Measurements from ENCODE around the gene PEX5L.

PEX5L gene

DNA sequence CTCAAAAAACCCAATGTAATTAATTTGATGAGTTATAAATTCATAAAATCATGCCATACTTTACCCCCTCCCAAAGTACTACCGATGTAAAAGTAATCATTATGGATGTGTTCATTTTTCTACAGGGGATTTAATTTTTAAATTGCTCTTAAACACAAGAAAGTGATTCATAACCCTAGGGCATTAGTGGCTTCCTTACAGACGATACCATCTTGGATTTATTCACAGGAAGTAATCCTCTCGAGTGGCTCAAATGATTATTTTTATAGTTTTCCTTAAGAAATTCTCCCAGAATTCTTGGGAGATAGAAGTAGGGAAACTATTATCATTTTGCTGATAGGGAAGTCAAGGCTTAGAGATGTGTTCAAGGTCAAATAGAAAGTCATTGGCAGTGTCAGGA lies 80.9 kb downstream of the PEX5L start:
- no peak for DNase-seq (ENCODE audit: low spot score)

DNA sequence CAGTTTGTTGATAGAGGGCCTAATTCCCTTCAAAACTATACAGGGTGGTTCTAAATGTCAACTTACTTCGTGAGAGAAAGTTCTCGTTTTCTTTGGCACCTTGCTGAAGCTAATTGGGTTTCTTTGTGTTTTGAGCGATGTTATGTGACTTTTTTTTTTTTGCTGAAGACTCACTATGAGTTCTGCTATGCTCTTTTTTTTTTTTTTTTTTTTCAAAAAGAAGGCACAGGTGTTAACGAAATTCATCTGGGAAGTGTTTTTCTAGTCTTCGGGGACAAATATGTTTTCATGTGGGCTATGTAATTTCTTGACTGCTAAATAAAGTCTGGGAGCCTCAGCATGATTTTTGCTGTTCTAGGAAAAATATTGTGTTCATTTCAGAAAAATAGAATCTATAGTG lies 81.5 kb downstream of the PEX5L start:
- DNase-seq (ENCODE audit: low spot score), result no peak

DNA sequence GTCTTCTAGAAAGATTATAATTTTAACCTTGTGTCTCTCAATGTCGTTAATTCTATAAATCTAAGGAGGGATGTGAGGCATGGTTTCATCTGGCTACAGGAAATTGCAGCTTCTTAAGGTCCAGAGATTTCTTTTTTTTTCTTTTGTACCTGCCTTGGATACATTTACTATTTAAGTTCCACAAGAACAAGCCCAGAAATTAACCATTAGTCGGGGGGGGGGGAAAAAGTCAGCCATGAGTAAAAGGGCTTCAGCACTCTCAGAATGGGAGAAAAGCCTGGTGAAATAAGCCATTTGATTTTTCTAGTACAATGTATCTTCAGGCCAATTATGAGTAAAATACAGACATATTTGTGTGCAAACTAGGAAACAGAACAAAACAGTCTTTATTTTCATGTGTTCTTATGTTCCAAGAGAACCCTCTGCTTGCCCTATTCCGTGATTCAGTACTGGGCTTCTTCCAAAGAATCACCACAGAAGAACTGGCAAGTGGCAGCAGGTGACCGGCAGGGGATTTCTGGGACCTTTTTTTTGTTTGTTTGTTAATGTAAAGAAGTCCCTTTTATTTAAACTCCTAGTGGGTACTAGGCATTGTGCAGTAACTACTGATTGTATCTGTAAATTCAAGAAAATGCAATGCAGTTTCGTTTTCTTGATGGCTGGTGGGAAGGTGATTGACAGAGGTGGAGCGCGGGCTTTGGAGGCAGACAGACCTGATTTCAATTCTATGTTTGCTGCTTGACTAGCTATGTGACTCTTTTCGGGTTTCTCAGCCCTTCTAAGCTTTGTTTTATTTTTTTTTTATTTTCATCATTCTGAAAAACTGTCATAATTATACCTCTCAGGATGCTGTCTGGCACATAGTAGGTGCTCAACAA lies 82.5 kb downstream of the PEX5L start:
- no peak for DNase-seq (ENCODE audit: low spot score)

DNA sequence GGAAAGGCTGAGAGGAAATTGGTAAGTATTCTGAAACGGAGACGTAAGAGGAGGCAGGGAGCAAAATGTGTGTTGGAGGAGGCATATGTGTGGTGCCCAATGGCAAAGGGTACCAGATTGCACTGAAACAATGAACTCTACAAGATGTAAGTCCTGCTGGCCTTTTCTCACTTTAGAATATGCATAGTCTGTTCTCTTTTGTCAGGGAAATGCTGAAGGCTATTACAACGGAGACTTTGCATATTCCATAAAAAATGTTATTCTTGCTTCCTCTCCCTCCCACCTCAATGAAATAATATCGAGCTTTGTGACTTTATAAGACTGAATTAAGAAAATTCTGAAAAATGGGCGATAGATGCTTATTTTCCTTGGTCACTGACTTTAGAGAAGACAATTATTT lies 85.9 kb downstream of the PEX5L start:
- no peak for DNase-seq (ENCODE audit: low spot score)

DNA sequence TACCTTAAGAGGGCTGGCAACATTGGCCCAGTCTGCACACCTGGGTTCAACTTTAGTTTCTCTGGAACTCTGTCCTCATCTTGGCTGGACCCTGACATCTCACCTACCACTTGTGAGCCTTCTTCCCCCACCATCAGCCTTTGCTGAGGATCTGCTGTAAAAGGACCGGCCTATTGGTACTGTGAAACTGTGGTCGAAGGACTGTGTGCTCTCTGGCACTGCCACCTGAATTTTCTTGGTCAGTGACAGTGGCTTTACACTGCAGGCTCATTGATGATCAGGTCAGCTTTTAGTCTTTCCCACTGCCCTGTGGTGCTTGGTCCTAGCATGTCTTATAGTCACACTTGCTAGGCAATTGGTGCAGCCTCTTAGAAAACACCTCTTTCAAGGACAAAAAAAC lies 86.9 kb downstream of the PEX5L start:
- DNase-seq (ENCODE audit: low spot score), result no peak

DNA sequence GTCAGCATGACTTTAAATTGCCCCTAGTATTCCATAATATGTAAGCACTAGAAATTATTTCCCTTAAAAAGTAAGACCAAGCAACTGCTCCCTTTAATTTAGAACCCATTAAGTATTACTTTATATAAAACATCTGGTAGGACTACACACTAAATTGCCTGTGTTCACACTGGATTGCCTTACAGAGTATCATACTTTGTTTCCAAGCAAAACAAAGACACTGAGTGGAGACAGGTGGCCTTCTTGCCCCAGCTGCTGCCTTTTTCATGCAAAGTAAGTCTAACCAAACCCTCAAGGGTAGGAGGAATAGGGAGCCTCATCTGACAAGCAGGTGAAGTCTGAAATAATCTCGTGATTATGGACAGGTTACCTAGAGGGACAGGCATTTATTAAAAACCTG lies 87.3 kb downstream of the PEX5L start:
- no peak for DNase-seq (ENCODE audit: low spot score)

DNA sequence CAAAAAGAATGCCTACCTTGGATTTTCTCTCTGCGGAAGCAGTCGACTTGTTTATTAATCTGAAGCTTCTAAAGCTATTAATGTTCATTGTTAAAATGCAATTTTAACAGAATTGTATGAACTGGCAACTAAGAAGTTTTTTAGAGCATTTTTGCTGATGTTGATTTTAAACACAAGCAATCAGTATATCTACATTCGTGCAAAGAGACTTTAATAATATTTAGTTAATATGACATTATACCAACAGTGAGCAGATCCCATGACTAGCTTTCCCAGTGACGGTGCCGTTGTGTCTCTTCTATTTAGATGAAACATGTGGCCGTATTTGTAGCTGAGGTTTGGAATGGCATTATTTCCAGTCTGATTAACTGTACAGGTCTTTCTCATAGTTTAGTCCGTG lies 88.0 kb downstream of the PEX5L start:
- no peak for DNase-seq (ENCODE audit: low spot score)

DNA sequence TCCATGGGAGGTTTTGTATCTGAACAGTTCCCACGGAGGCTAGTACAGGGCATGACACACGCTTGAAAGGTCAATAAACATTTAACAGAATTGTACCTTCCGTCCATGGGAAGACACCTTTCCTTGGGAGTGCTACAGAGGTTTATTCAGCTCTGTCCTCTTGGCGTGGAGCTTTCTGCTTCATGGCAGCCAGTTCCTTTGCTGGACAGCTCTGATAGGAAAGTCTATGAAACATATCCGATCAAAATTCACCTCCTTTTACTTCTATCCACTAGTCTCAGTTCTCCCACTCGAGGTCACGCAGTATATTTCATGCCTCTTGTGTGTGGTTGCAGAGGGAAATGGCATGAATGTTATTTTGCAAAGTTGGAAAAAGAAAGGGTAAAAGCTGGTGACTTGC lies 91.2 kb downstream of the PEX5L start:
- DNase-seq (ENCODE audit: low spot score), result no peak

DNA sequence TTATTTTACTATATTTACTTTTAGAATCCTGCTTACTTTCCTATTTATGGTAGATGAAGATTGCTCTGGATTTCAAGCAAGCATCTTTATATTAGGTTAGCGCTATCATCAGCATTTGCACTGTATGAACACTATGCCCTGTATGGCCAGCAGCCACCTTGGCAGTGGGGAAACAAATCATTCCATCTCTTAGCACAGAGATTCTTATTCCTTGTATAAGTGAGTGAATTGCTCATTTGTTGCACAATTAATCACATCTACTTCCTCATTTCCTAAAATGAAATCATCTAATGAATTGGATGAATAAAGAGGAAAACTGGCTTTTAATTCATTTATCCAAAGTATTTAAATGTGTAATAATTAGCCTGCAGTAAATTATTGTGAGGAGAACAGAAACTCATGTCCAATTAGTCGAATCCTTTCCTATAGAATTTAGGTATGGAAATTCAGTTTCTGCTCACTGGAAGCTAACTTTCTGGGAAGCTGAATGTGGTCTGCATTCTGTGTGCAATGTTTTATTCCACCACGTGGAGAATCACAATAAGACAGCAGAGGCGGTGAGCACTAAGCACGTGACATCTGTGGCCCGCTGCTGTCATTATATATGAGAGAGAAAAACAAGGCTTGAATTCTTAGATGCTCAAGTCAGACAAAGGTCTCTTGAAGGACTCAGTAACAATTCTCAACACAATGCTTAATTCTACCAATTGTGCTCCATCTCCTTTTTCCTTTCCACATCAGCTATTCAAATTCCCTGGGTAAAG lies 93.4 kb downstream of the PEX5L start:
- DNase-seq (ENCODE audit: low spot score), result no peak

DNA sequence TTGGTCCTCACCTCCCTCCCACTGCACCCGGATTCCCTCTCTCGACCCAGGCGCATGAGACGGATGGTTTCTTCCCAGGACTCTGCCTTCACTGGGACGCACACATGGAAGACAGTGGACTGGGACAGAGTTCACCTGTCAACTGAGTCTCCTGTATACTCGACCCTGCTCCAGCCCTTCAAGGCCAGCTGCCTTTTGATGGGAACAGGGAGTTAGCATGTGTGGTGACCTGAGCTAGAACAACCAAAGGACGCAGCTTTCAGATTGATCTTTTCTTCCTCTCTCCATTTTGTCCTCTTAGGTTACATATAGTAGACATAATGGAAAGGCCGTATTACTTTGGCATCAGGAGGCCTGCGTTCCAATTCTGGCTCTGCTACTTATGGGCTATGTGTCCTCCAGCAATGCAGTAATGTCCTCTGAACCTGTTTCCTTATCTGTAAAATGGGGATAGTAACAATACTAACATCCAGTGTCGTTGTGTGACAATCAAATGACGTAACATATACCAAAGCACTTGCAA lies 94.1 kb downstream of the PEX5L start:
- no peak for DNase-seq (ENCODE audit: low spot score)

DNA sequence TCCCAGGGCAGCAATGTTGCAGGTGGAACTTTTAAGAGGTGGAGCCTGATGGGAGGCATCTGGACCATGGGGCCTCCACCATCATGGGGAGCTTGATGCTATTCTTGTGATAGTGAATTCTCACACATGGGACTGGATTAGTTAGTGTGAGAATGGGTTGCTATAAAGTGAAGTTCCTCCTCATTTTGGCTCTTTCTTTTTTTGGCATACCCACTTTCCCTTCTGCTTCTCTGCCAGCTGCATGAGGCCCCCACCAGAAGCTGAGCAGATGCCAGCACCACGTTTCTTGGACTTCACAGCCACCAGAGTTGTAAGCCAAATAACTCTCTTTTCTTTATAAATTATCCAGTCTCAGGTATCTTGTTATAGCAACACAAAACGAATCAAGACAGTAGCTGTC lies 101.0 kb downstream of the PEX5L start:
- DNase-seq (ENCODE audit: low spot score), result no peak

DNA sequence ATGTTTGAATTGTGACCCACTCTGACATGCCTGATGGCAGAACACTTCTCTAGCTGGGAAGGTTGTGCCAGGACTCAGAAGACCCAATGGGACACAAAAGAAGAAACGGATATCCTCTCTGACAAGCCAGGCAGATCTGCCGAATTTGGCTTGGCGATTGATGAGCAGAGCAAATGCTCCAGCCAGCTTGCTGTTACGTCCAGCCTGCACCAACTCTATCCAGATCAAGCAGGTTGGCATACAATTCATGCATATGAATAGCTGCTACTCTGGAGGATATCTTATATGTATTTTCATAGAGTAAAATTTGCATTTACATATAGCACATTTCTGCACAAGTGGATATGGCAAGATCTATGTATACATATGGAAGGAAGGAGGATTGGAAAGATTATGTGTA lies 102.8 kb downstream of the PEX5L start:
- DNase-seq (ENCODE audit: low spot score), result no peak

DNA sequence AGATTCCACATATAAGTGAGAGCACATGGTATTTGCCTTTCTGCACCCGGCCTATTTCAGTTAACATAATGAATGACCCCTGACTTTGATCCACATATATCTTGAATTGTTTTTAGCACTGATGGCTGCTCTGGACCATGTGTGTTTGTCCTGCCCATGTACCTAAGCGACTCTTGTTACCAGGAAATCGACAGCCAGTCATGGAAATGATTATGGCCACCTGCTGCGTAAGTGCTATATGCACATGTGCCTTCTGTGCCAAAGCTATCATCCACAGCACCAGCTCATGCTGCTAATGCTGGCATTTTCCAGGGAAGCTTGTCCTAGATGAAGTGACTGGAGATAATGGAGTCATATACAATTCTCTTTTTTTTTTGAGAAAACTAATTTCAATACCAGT lies 103.7 kb downstream of the PEX5L start:
- no peak for DNase-seq (ENCODE audit: low spot score)

DNA sequence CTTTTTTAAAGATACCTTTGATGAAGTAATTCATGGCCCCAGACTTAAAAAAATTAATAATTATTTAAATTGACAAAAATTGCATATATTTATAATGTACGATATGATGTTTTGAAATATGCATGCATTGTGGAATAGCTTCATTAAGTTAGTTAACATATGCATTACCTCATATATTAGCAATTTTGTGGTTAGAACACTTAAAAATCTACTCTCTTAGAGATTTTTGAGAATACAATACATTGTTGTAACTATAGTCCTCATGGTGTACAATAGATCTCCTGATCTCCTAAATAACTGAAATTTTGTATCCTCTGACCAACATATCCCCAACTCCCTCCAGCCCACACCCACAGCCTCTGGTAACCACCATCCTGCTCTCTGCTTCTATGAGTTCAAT lies 104.1 kb downstream of the PEX5L start:
- DNase-seq (ENCODE audit: low spot score), result no peak

DNA sequence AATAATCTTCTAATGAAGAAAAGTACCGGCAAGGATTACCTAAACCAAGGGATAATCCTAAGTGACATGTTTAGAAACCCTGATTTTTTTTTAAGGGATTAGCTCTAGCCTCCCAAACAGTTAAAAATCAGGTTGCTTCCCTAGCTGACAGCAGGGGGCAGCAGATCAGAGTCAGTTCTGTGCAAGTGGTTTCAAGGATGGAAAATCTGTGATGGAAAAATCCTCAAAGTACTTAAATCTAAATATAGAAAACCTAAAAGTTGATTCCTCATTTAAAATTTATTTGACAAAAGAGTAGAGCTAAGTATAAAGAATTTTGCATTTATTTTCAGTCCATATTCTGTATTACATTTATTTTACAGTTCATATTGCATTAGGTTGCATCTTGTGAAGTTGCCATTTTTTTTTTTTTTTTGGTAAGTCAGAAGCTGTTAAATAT lies 107.6 kb downstream of the PEX5L start:
- peak; percentile 71 for DNase-seq (ENCODE audit: low spot score)

DNA sequence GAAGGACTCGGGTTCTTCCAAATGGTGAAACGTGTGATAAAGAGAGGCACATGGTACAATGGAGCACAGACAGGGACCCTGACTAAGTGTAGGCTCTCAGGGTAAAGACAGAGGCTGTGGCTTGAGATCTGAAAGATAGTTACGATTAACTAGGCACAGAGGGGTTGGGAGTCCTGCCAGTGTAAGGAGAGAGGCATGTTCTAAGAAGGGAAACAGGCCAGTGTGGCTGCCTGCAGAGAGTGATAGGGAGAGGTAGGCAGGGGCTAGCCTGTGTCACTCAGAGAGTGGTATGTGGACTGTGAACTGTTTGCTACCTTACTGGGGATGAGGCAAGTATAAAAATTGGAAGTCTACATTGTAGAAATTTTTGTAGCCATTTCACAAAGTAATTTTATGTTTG lies 109.5 kb downstream of the PEX5L start:
- DNase-seq (ENCODE audit: low spot score), result no peak

DNA sequence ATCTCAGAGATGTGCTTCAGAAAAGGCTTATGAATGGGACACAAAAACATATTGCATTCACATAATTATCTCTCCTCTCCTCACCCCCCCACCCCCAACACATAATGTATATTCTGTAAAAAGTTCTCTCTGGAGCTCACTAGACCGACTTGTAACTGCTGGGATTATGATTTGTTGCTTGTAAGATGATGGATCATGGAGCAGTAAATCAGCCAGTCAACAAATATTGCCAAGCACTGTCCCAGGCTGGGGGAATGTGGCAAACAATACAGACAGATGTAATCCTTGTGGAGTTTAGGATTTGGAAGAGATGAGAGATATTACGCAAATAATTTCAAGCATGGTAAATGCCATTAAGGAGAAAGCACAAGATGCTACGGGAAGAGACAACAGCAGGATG lies 114.8 kb downstream of the PEX5L start:
- DNase-seq (ENCODE audit: low spot score), result no peak

DNA sequence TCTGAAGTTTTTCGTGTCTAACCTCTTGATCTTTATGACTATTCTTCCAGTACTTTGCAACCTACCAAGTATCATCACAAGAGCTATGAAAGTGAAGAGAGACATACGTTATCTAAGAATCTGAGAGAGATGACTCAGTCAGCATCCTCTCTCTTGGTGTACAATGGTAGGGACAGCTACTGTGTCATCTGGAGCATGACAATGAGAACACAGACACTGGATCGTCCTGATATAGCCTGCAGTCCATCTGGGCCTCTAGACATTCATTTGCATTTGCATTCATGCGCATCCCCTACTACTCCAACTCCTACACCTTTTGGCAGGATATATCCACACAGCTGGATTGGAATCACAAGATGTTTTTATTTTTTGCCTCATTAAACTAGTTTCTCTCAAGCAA lies 115.2 kb downstream of the PEX5L start:
- no peak for DNase-seq (ENCODE audit: low spot score)

DNA sequence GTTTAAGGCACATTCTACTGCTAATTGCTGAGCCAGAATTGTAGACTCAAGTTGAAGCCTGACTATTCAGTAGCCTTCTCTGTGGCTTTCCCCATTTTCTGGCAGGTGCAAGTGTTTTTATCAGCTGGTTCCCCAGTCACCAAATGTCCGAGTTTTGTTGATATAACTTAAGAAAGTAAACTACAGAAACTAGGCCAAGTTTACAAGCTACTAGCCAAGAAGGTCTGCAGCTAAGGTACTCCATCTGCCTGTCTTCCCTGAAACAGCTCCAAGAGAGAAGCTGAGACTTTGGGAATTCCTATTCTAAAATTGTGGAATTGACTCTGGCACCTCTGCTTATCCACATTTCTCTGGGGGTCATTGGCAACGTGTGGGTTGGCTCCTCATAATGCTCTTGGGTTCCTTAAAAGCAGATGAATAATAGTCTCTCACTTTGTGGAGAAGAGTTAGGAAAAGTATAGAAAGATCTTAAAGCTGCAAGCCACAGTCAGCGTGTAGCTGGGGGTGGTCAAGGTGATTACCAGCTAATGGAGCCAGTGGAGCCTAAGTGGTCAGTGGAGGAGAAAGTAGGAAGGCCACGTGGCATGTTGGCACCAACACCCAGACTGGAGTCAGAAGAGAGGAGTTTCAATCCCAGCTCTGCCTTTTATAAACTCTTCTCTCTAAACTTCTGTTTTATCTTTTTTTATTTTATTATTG lies 128.8 kb downstream of the PEX5L start:
- no peak for DNase-seq (ENCODE audit: low spot score)

DNA sequence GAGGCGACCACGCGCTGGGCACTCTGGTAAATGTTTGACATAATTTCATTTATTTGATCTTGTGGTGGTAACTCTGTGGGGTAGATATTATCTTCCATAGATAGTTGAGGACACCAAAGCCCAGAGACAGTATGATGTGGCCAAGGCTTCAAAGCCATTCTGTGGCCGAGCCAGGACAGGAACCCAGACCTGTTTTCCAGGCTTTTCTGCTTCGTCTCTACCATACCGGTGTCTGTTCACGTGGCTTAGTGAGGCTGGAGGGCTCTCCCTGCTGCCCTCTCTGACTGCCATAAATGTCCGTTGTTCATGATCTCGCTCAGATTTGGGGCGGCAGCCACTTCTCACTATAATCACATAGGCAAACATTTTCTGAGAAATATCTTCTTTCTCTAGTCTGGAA lies 134.7 kb downstream of the PEX5L start:
- no peak for DNase-seq (ENCODE audit: low spot score)

DNA sequence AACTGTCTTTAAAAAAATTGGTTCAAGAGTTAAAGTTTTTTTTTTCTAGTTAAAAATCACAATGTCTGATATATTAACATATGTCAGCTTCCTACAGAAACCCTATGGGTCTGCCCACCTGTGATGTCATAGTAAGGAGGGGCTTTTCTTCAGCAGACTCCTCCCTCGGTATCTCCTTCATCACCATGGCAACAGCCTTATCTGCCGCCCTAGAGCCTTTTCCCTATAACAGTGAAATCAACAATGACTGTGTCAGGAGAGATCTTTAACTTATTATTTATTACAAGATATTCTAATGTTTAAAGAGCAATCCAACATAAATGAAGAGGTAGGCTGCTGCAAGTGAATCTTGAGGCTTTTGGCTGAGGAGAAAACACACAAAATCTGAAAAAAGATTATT lies 138.7 kb downstream of the PEX5L start:
- peak; percentile 93 for DNase-seq (ENCODE audit: low spot score)

DNA sequence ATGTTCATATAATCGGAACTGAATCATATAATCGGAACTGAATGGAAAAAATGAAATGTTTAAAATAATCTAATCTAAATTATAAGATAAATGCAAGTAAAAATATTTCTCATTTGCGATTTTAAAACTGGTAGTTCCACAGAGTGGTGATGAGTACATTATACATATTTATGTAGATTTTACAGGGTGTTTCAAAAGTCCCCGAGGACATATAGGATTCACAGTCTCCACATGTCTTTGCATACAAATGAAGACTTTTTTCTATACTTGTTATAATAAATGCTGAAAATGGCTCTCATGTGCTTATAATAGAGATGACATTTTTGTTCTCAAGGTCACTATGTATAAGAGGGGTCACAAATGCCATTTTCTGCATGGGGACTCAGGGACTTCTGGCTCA lies 139.5 kb downstream of the PEX5L start:
- DNase-seq (ENCODE audit: low spot score), result no peak

DNA sequence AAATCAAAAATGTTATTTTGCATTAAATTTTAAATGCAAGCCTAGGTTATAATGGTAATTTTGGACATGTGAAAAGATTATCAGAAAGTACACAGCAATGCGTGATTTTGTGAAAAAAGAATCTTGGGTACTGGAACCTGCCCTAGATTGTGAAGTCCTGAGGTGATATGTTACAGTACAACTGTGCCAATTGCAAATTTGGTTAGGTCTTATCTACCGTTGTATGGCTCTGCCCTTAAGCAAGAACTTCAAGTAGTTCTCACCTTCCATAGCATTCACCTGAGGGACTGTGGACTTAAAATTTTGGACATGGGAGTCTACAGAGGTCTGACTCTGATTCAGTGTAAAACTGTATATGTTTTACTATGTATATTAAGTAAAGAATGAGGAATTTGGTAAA lies 140.2 kb downstream of the PEX5L start:
- no peak for DNase-seq (ENCODE audit: low spot score)
